WTC11 (cell line): ENCODE measurements around the gene VIPAS39.

Experiments
- RELA ChIP-seq: sonication (generic); formaldehyde crosslinking; IDR thresholded peaks from 2 replicates; pipeline ENCODE4 v1.8.1; 2022; ENCODE audit warnings: missing genetic modification reagents, mild to moderate bottlenecking, borderline replicate concordance
- SMAD4 ChIP-seq: sonication (generic); formaldehyde crosslinking; IDR thresholded peaks from 2 replicates; pipeline ENCODE4 v1.8.0; 2022; ENCODE audit warnings: mild to moderate bottlenecking, missing genetic modification reagents

- TF ChIP-seq RELA (CRISPR knock-in tag) (no peak), SMAD4 (CRISPR knock-in tag) (no peak)
These were observed 50.2 kb downstream of the VIPAS39 start for GRCh38 chr14:77407158-77407557.
